ENCODE results near the gene ZBTB25. TPM values are rescaled to one million over a fixed set of nuclear protein-coding genes. Genes with fewer than 3 reads are reported as not detected.
"Not testable (repeated sequence)": the region's sequence is repeated elsewhere in the genome, so short reads cannot be mapped to it uniquely, and the experiment has no call there.

Gene ZBTB25
- total RNA-seq, 2 experiments from 2014 or later: 32.7 to 40.0 TPM

DNA sequence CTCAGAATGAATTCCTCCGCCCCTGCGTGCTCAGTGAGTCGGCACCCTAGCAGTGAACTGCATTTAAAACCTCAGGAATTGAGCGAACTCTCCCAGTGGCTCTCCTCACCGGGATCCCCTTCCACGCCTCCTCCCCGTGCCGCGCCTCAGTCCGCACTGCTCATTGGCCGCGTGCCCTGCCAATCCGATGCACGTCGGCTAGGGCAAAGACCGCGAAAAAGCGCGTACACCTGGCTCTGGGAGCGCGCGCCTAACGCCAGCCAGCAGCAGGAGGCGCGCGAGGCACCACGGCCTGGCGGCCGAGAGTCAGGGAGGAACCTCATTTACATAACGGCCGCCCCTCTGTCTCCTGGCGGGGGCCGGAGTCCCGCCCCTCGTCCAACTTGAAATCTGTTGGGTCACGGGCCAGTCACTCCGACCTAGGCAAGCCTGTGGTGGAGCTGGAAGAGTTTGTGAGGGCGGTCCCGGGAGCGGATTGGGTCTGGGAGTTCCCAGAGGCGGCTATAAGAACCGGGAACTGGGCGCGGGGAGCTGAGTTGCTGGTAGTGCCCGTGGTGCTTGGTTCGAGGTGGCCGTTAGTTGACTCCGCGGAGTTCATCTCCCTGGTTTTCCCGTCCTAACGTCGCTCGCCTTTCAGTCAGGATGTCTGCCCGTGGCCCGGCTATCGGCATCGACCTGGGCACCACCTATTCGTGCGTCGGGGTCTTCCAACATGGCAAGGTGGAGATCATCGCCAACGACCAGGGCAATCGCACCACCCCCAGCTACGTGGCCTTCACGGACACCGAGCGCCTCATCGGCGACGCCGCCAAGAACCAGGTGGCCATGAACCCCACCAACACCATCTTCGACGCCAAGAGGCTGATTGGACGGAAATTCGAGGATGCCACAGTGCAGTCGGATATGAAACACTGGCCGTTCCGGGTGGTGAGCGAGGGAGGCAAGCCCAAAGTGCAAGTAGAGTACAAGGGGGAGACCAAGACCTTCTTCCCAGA is 36.9 kb upstream of the ZBTB25 start, which contains the start of gene HSPA2:
Gene HSPA2 (plus strand): TSS at position 534 of the 995 bp plus-strand sequence. CDS start 109 bp downstream, at position 643.
- Mint-ChIP-seq H3K36me3 (ENCODE audit: low read depth) (peaks cover 11% of the 10 kb centered on the region), H3K4me1 (peaks cover 28% of the 10 kb centered on the region), H3K27ac (peak within 1 kb of the TSS; percentile 96), H3K27me3 (peaks cover 39% of the 10 kb centered on the region), H3K9me3 (ENCODE audit: low read depth) (peaks cover 6% of the 10 kb centered on the region), H3K4me3 (peak within 1 kb of the TSS; percentile 81)
- ATAC-seq (peak; percentile 95), DNase-seq (peak; percentile 97)
- CTCF ChIA-PET: interaction anchor here (0.5 to 1.9 kb wide), 10 partner anchors 13 to 223 kb away, joined by 3 to 13 read pairs (median 3); no protein-coding TSS in a partner anchor
- POLR2A ChIA-PET: interaction anchor here (0.7 to 1.8 kb wide), 7 partner anchors 9 to 374 kb away, joined by 3 to 9 read pairs (median 4); partner anchors contain the start of genes MTHFD1 and PPP1R36
- intact Hi-C loops (cut with DNase I, micrococcal nuclease): loop anchor here (1.0 to 2.0 kb wide), 9 partner anchors 9 to 447 kb away; partner anchors contain the start of genes MTHFD1 (in 2 of the 2), ZBTB25 (in 2 of the 2), CHURC1 (in 1 of the 2) and PPP1R36 (in 1 of the 2)

GRCh38 chr14:64536488-64537245 is 33.0 kb upstream of the ZBTB25 start:
- CTCF ChIA-PET: interaction anchor here (1.3 to 1.5 kb wide), 3 partner anchors 13 to 193 kb away, joined by 3 to 4 read pairs (median 4); no protein-coding TSS in a partner anchor
- POLR2A ChIA-PET: no interaction called here
- Mint-ChIP-seq H3K9me3 (ENCODE audit: low read depth) (peaks cover 6% of the 10 kb centered on the region), H3K27me3 (peaks cover 21% of the 10 kb centered on the region), H3K27ac (no peak overlapping the region), H3K4me1 (peaks cover 17% of the 10 kb centered on the region), H3K36me3 (ENCODE audit: low read depth) (peaks cover 8% of the 10 kb centered on the region), H3K4me3 (no peak overlapping the region)
- intact Hi-C loops (cut with DNase I, micrococcal nuclease): no loop called here
- no peak for DNase-seq
- no peak for ATAC-seq

GRCh38 chr14:64531567-64531966 is 27.9 kb upstream of the ZBTB25 start:
- Mint-ChIP-seq H3K4me1 (peaks cover 7% of the 10 kb centered on the region), H3K9me3 (ENCODE audit: low read depth) (no peaks in the 10 kb centered on the region), H3K4me3 (no peak overlapping the region), H3K27ac (no peak overlapping the region), H3K27me3 (no peaks in the 10 kb centered on the region), H3K36me3 (ENCODE audit: low read depth) (peaks cover 9% of the 10 kb centered on the region)
- no peak for DNase-seq
- POLR2A ChIA-PET: no interaction called here
- no peak for ATAC-seq
- intact Hi-C loops (cut with DNase I, micrococcal nuclease): no loop called here
- CTCF ChIA-PET: interaction anchor here (0.7 to 2.7 kb wide), 4 partner anchors 21 to 106 kb away, joined by 3 to 9 read pairs (median 6); no protein-coding TSS in a partner anchor

- ATAC-seq (no peak), DNase-seq (no peak)
- no peaks in the 10 kb centered on the region for H3K27me3 Mint-ChIP-seq
- no peaks in the 10 kb centered on the region for H3K9me3 Mint-ChIP-seq (ENCODE audit: low read depth)
- CTCF ChIA-PET: interaction anchor here (0.6 to 5.5 kb wide), 3 partner anchors 14 to 274 kb away, joined by 3 to 34 read pairs (median 4); no protein-coding TSS in a partner anchor
- intact Hi-C loops (cut with DNase I, micrococcal nuclease): no loop called here
- H3K4me1 Mint-ChIP-seq: peaks cover 13% of the 10 kb centered on the region
- POLR2A ChIA-PET: interaction anchor here (0.6 kb wide), 1 partner anchor 656 kb away, joined by 3 read pairs; no protein-coding TSS in a partner anchor
- no peak overlapping the region for H3K27ac Mint-ChIP-seq
- no peak overlapping the region for H3K4me3 Mint-ChIP-seq
- H3K36me3 Mint-ChIP-seq (ENCODE audit: low read depth): peaks cover 16% of the 10 kb centered on the region
Observed at GRCh38 chr14:64525354-64525753, 21.7 kb upstream of the ZBTB25 start.

- Mint-ChIP-seq H3K4me3 (no peak overlapping the region), H3K4me1 (peaks cover 14% of the 10 kb centered on the region), H3K9me3 (ENCODE audit: low read depth) (no peaks in the 10 kb centered on the region), H3K27me3 (no peaks in the 10 kb centered on the region), H3K27ac (no peak overlapping the region), H3K36me3 (ENCODE audit: low read depth) (peaks cover 12% of the 10 kb centered on the region)
- ATAC-seq (no peak), DNase-seq (no peak)
- ChIA-PET POLR2A (no interaction called here), CTCF (interaction anchor here (1.0 to 5.5 kb wide), 7 partner anchors 8 to 134 kb away, joined by 3 to 34 read pairs (median 4); partner anchors contain the start of gene MTHFD1)
- intact Hi-C loops (cut with DNase I, micrococcal nuclease): no loop called here
Observed at GRCh38 chr14:64522591-64523355, 19.1 kb upstream of the ZBTB25 start.

DNA sequence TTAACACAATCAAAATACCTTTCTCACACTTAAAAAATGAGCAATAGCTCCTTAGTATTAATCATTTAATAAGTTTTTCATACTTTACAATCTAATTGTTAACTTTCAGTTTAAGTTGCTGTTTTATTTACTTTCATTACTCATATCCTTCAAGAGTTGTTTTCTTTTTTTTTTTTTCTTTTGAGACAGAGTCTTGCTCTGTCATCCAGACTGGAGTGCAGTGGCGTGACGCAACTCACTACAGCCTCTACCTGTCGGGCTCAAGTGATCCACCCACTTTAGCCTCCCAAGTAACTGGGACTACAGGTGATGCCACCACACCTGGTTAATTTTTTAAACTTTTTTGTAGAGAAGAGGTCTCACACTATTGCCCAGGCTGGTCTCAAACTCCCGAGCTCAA is 17.1 kb upstream of the ZBTB25 start:
- intact Hi-C loops (cut with DNase I, micrococcal nuclease): no loop called here
- Mint-ChIP-seq H3K4me1 (peaks cover 26% of the 10 kb centered on the region), H3K27me3 (no peaks in the 10 kb centered on the region), H3K4me3 (no peak overlapping the region), H3K36me3 (ENCODE audit: low read depth) (peaks cover 1% of the 10 kb centered on the region), H3K9me3 (ENCODE audit: low read depth) (no peaks in the 10 kb centered on the region), H3K27ac (no peak overlapping the region)
- ATAC-seq (no peak), DNase-seq (no peak)
- CTCF ChIA-PET: interaction anchor here (0.7 to 5.5 kb wide), 4 partner anchors 9 to 212 kb away, joined by 3 to 34 read pairs (median 4); partner anchors contain the start of gene HSPA2
- POLR2A ChIA-PET: interaction anchor here (0.6 kb wide), 1 partner anchor 13 kb away, joined by 3 read pairs; no protein-coding TSS in a partner anchor

DNA sequence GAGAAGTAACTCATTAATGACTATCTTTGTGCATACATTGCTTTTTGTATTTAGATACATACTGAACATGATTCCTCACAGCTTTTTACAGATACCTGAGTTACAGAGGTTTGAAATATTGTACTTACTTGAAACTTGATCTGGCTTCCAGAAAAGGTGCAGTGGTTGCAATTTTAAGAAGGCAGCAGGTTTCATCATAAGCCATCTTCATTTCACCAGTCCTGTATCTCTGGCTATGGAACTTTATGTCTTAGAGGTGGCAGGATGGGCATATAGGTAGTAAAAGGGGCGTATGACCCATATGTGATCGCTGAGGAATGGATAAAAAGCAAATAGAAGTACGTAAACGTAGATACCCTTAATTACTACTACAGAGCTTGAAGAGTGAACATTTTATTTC is 14.6 kb upstream of the ZBTB25 start:
- DNase-seq (no peak), ATAC-seq (no peak)
- Mint-ChIP-seq H3K27ac (peak overlapping the region; percentile 47), H3K9me3 (ENCODE audit: low read depth) (no peaks in the 10 kb centered on the region), H3K4me3 (no peak overlapping the region), H3K4me1 (peaks cover 40% of the 10 kb centered on the region), H3K27me3 (no peaks in the 10 kb centered on the region), H3K36me3 (ENCODE audit: low read depth) (peaks cover 5% of the 10 kb centered on the region)
- intact Hi-C loops (cut with DNase I, micrococcal nuclease): no loop called here
- ChIA-PET CTCF (no interaction called here), POLR2A (no interaction called here)

GRCh38 chr14:64517667-64518066 is 14.0 kb upstream of the ZBTB25 start:
- intact Hi-C loops (cut with DNase I, micrococcal nuclease); H3K27me3 Mint-ChIP-seq; H3K36me3 Mint-ChIP-seq (ENCODE audit: low read depth); H3K9me3 Mint-ChIP-seq (ENCODE audit: low read depth); DNase-seq; H3K27ac Mint-ChIP-seq; POLR2A ChIA-PET; H3K4me3 Mint-ChIP-seq; ATAC-seq; CTCF ChIA-PET: not testable (repeated sequence)
- H3K4me1 Mint-ChIP-seq: peaks cover 40% of the 10 kb centered on the region

DNA sequence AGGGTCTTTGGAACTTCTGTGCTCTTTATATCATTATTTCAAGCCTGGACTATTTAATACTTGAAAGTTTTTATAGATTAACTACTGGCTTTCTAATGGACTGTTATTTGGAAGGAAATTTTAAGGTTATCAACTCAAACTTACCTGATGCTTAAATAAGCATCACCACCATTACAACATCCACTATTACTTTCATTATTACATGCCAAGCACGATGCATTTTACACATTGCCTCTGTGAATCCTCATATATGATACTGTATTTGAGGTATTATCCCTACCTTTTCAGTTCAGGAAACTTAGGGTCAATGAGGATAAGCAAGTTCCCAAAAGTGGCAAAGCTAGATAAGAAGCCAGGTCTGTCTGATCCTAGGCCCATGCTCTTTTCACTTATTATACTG is 13.3 kb upstream of the ZBTB25 start:
- ATAC-seq: no peak
- intact Hi-C loops (cut with DNase I, micrococcal nuclease): no loop called here
- no peaks in the 10 kb centered on the region for H3K9me3 Mint-ChIP-seq (ENCODE audit: low read depth)
- peaks cover 43% of the 10 kb centered on the region for H3K4me1 Mint-ChIP-seq
- H3K27ac Mint-ChIP-seq: peak overlapping the region; percentile 6
- no peak overlapping the region for H3K4me3 Mint-ChIP-seq
- DNase-seq: no peak
- ChIA-PET CTCF (interaction anchor here (1.0 kb wide), 1 partner anchor 38 kb away, joined by 3 read pairs; no protein-coding TSS in a partner anchor), POLR2A (no interaction called here)
- H3K27me3 Mint-ChIP-seq: no peaks in the 10 kb centered on the region
- peaks cover 5% of the 10 kb centered on the region for H3K36me3 Mint-ChIP-seq (ENCODE audit: low read depth)

- DNase-seq: no peak
- CTCF ChIA-PET: interaction anchor here (0.5 to 1.9 kb wide), 9 partner anchors 9 to 171 kb away, joined by 3 to 7 read pairs (median 4); no protein-coding TSS in a partner anchor
- peak overlapping the region; percentile 31 for H3K27ac Mint-ChIP-seq
- H3K4me3 Mint-ChIP-seq: no peak overlapping the region
- no peaks in the 10 kb centered on the region for H3K27me3 Mint-ChIP-seq
- peaks cover 53% of the 10 kb centered on the region for H3K4me1 Mint-ChIP-seq
- POLR2A ChIA-PET: interaction anchor here (0.8 kb wide), 1 partner anchor 18 kb away, joined by 3 read pairs; no protein-coding TSS in a partner anchor
- H3K9me3 Mint-ChIP-seq (ENCODE audit: low read depth): no peaks in the 10 kb centered on the region
- intact Hi-C loops (cut with DNase I, micrococcal nuclease): no loop called here
- H3K36me3 Mint-ChIP-seq (ENCODE audit: low read depth): peaks cover 10% of the 10 kb centered on the region
- no peak for ATAC-seq
Observed at GRCh38 chr14:64515053-64515452, 11.4 kb upstream of the ZBTB25 start.

All from activated CD4-positive, alpha-beta T cell treated with anti-CD3 and anti-CD28 coated beads for 36 hours (primary cell).